K562 (cell line): ENCODE results near the gene GRIN1.
"Not testable (repeated sequence)": the region's sequence is repeated elsewhere in the genome, so short reads cannot be mapped to it uniquely, and the experiment has no call there.

Experiments used
- CREB1 ChIP-seq, 2 experiments: sonication (generic) in 1 of 2; formaldehyde crosslinking in 1 of 2; IDR thresholded peaks; 2 replicates each; pipeline versions ENCODE4 v1.6.1 to v1.8.0; 2012 to 2022; ENCODE audit warnings: inconsistent platforms in 1 of 2, mild to moderate bottlenecking in 1 of 2, missing genetic modification reagents in 1 of 2, moderate library complexity in 1 of 2
- CTCF ChIP-seq, 3 experiments: IDR thresholded peaks in 2 of 3; conservative IDR thresholded peaks in 1 of 3; 2 replicates each; pipeline ENCODE4 v1.5.1; 2011 to 2012; ENCODE audit warnings: low read length in 3 of 3, mild to moderate bottlenecking in 3 of 3, control low read depth in 2 of 3, improper control_type of control experiment in 1 of 3, inconsistent platforms in 1 of 3, low read depth in 1 of 3, mixed read lengths in 1 of 3, moderate library complexity in 1 of 3; ENCODE audit not compliant: insufficient read depth in 2 of 3
- MYC ChIP-seq, 2 experiments: fragments of 250-450 bp in 1 of 2; sonication (Bioruptor Pico) in 1 of 2; IDR thresholded peaks; 2 replicates each; pipeline versions ENCODE4 v1.5.1 to v1.6.1; 2012 to 2021; ENCODE audit warnings: low read depth in 2 of 2, borderline replicate concordance in 1 of 2, improper control_type of control experiment in 1 of 2, low read length in 1 of 2, mild to moderate bottlenecking in 1 of 2, moderate library complexity in 1 of 2
- NFIC ChIP-seq: fragments of 450-650 bp; IDR thresholded peaks from 2 replicates; pipeline ENCODE4 v1.6.1; 2017; ENCODE audit warnings: mild to moderate bottlenecking, inconsistent platforms
- PRMT5 ChIP-seq: sonication (generic); formaldehyde crosslinking; IDR thresholded peaks from 2 replicates; pipeline ENCODE4 v1.5.0; 2020; ENCODE audit warnings: missing genetic modification reagents
- REST ChIP-seq, 2 experiments: fragments of 450-650 bp; formaldehyde crosslinking in 1 of 2; IDR thresholded peaks; 2 replicates each; pipeline versions ENCODE4 v1.4.0 to v1.6.1; 2014 to 2020; ENCODE audit warnings: mild to moderate bottlenecking in 2 of 2, borderline replicate concordance in 1 of 2, low read depth in 1 of 2
- SIN3A ChIP-seq, 2 experiments: fragments of 150-350 bp in 1 of 2; IDR thresholded peaks; 2 replicates each; pipeline ENCODE4 v1.6.1; 2011 to 2016; ENCODE audit warnings: borderline replicate concordance in 2 of 2, low read depth in 2 of 2, low read length in 2 of 2, mild to moderate bottlenecking in 2 of 2, moderate library complexity in 2 of 2; ENCODE audit not compliant: control insufficient read depth in 1 of 2
- SMC3 ChIP-seq: conservative IDR thresholded peaks from 2 replicates; pipeline ENCODE4 v1.6.1; 2011; ENCODE audit warnings: low read depth, low read length, improper control_type of control experiment; ENCODE audit not compliant: insufficient read depth
- ZNF324 ChIP-seq: fragments of 250-450 bp; sonication (Bioruptor Pico); IDR thresholded peaks from 2 replicates; pipeline ENCODE4 v1.4.0; 2020; ENCODE audit warnings: mild to moderate bottlenecking
- ZNF561 ChIP-seq: fragments of 450-650 bp; formaldehyde crosslinking; conservative IDR thresholded peaks from 2 replicates; pipeline ENCODE4 v1.4.0; 2020; ENCODE audit warnings: mild to moderate bottlenecking, moderate library complexity

DNA sequence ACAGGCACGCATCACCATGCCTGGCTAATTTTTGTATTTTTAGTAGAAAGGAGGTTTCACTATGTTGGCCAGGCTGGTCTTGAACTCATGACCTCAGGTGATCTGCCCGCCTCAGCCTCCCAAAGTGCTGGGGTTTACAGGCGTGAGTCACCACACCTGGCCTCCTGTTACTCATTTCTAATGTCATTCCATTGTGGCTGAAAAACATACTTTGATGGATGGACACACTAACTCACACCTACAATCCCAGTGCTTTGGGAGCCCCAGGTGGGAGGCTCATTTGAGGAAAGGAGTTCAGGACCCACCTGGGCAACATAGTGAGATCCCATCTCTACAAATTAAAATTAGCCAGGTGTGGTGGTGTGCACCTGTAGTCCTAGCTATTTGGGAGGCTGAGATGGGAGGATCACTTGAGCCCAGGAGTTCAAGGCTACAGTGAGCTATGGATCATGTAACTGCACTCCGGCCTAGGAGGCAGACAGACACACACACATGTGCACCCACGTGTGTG is 14.9 kb upstream of the GRIN1 start:
- not testable (repeated sequence) for TF ChIP-seq SMC3; ZNF324 (CRISPR knock-in tag); ZNF561; NFIC; CTCF (IDR thresholded peaks at IDR 0.05 in 2 of 3, conservative IDR thresholded peaks at IDR 0.05 in 1 of 3; ENCODE audit: insufficient read depth in 2 of 3, low read depth in 1 of 3, low read length in 3 of 3); SIN3A (IDR thresholded peaks at IDR 0.05; ENCODE audit: borderline replicate concordance in 2 of 2, control insufficient read depth in 1 of 2, low read depth in 2 of 2, low read length in 2 of 2); PRMT5 (CRISPR knock-in tag); REST (IDR thresholded peaks at IDR 0.05; ENCODE audit: borderline replicate concordance); REST (CRISPR knock-in tag; IDR thresholded peaks at IDR 0.05; ENCODE audit: low read depth); CREB1 (IDR thresholded peaks at IDR 0.05); CREB1 (CRISPR knock-in tag; IDR thresholded peaks at IDR 0.05); MYC (IDR thresholded peaks at IDR 0.05; ENCODE audit: low read depth, low read length); MYC (CRISPR knock-in tag; IDR thresholded peaks at IDR 0.05; ENCODE audit: borderline replicate concordance, low read depth)
